NCI-H446 treated with DMSO at 0.1 percent for 48 hours (cell line): ENCODE measurements around the gene OR51L1.
"Not testable (repeated sequence)": the region's sequence is repeated elsewhere in the genome, so short reads cannot be mapped to it uniquely, and the experiment has no call there.

ENCODE experiments used
- DNase-seq: peaks from one replicate; lab custom pipeline; 2025; lab: John Stamatoyannopoulos, UW

OR51L1 gene, protein sequence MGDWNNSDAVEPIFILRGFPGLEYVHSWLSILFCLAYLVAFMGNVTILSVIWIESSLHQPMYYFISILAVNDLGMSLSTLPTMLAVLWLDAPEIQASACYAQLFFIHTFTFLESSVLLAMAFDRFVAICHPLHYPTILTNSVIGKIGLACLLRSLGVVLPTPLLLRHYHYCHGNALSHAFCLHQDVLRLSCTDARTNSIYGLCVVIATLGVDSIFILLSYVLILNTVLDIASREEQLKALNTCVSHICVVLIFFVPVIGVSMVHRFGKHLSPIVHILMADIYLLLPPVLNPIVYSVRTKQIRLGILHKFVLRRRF

DNA sequence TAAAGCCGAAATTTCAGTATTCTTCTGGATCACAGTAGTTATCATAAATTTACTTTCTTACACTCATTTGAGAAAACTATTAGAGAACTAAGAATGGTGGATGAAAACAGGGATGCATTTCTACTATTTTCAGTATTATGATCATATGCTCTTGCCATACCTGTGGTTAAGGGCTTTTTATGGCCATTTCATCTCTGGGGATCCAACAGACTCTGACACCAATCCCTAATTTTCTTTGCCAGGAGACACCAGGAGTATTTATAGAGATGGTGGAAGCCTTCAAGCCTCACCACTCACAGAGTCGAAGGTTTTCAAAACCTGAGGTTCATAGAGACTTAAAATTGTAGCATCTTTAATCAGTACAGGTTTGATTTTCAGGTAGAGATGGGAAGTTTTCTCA, at the start of gene OR51L1:
Gene OR51L1 (plus strand): TSS at position 301 of the 400 bp plus-strand sequence. CDS start 4,132 bp downstream, outside the sequence.
- DNase-seq = no peak

DNA sequence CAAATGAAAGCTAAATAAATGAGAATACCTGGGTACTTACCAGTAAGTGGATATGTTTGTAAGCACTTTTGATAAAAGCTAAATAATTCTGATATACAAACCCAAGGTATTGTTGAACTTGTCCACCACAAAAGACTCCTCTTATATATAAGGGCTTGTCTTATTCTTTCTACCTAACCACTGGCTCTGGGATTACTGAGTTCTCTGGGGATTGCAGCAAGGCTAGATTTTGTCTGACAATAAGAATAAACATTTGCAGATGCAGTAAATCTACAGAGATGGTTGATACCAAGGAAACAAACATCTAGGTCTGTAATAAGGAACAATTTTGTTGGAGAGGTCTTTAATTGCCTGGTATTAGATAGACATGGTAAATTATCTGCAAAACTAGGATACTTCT, 47.1 kb upstream of the OR51L1 start, which contains the start of gene OR51A4:
Gene OR51A4 (minus strand): TSS at position 101 of the 400 bp plus-strand sequence. CDS start 505 bp downstream, outside the sequence.
- no peak for DNase-seq

DNA sequence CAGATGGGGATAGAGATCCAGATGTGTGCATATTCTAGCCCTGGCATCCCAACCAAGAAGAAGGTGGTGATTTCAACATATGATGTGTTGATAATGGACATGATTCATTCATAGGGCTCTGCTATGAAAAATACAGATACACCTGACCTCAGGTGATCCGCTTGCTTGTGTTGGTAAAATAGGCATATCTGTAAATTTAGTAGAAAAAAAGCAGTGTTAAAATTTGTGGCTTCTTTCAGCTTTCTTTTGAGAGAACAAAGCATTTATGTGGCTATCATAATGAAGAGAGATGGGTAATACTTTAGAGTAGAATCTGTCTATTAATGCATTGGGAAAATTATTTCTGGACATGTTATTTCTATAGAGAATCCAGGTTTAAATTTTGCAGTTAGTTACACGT, 39.0 kb upstream of the OR51L1 start, which contains the start of gene OR51A2:
Gene OR51A2 (minus strand): TSS at position 101 of the 400 bp plus-strand sequence. CDS start 0 bp downstream, at position 101.
- DNase-seq = not testable (repeated sequence)

DNA sequence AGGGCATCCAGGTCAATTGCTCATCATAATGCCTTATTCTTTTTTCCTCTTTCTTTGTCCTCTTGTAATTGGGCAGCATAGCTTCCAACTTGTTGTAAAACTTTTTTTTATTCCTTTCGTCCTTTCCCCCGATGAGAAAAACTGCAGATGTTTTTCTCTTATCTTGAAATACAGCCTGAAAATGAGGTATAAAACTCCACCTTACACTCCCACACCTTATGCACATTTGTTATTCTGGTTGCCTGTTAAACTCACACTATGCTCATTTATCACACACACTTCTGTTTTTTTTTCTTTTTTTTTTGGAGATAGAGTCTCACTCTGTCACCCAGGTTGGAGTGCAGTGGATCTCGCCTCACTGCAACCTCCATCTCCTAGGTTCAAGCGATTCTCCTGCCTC, 37.3 kb upstream of the OR51L1 start:
- DNase-seq = no peak

DNA sequence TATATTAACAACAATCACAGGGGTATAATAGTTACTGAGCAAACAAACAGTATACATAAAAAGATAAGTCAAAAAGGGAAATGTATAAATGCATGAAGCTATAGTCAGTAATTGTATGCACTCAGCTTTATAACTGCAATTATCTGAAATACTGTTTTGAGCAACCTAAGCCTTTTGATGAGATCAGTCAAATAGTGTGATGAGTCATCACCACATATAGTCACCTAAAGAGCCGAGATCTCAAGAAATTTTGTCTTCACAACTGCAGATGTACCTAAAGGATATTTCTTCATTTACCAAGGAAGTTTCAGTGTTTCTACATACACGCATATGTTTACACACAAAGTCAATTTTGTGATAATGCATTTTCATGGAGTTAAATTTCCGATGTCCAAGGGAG, 33.8 kb upstream of the OR51L1 start:
- DNase-seq = no peak

DNA sequence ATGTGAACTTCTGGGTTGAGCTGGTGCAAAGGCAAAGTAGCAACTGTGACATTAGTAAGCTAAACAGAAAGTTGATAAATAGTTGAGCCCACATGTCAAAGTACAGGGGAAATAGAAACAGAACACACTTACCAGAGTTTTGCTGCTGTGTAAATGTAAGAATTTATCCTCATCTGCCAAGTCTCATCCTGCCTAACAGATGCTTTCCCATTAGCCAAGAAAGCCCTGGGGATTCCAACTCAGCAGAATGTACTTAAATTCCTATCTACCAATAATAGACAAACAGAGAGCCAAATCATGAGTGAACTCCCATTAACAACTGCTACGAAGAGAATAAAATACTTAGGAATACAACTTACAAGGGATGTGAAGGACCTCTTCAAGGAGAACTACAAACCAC, 31.8 kb upstream of the OR51L1 start:
- no peak for DNase-seq

DNA sequence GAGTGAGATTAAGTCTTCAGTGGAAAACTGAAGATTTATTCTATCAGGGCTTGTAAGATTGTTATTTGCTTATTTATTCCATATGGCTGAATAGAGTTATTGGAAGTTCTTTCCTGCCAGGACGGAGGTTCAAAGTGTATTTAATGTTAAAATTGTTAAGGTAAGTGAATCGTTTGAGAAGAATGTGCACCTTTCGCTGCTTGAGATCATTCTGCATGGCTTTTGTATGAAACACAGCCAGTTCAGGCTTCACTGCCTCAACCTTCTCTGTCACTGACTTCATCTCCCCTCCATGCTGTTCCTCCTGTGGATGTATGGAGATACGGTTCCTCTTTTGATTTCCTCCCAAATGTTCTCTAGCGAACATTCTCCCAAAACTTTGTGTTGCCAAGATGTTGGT, 19.2 kb upstream of the OR51L1 start:
- no peak for DNase-seq

DNA sequence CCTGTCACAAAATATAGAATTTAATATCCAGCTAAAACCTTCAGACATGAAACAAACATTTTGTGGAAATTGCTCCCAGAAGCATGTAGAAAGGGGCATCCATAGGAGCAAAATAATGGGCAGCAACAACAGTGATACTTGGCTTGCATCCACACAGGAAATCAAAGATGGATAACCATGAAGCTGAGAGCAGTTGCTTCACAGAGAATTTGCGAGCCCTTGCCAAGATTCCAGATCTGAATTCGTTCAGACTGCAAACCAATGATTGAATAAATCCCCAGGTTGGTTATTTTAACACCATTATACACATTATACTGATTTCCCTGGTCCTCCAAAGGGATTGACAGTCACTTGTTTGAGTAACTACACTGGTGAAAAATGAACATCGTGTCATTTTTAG, 15.6 kb upstream of the OR51L1 start:
- DNase-seq = no peak

DNA sequence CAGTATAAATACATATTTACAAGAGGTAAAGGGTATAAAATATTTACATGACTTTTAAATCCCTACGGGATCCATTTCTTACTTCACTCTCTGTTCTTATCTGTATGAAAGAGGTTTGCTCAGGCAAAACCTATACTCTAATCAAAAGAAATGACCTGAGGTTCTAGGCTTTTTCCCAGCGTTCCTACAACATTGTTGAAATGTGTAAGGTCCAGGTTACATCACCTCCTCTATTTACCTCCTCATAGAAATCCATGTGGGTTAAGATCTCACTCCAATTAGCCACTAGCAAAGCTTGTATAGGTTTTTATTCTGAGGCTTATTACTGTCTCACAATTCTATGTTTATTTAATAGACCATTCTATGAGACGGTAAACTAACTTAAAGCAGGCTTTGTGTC, 12.0 kb upstream of the OR51L1 start:
- DNase-seq = no peak

DNA sequence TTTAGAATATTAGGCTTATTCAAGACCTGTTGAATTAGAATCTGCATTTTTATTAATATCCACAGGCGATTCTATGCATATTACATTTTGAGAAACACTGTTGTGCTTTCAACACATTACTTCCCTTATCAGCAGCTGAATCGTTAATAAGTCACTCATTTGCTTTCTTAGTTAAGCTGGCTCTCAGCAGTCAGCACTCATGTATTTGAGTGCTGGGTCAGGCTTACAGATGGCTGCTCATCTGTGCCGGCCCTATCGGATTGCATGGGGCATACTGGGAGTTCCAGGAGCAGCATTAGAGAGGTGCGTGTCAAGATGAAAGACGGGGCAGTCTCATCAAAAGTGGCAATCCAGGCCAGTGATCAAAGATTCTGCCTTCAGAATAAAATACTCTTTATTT, 10.8 kb upstream of the OR51L1 start:
- DNase-seq = no peak

DNA sequence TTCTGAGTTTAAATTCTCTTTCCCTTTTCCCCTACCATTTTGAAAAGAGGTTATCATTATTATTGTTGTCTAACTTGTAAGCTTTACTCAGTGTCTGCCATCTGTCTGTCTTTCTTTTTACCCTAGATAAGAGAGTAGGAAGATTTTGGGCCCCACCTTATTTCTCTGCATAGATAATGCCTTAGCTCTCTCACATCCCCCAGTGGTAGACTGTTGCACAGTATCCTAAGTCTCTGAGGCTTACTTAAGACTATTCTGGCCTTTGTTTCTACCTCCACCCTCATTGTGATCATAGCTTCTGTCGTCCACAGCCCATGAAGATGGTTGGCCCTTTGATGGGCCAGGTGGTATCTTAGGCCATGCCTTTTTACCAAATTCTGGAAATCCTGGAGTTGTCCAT, 3.6 kb upstream of the OR51L1 start:
- DNase-seq = no peak

DNA sequence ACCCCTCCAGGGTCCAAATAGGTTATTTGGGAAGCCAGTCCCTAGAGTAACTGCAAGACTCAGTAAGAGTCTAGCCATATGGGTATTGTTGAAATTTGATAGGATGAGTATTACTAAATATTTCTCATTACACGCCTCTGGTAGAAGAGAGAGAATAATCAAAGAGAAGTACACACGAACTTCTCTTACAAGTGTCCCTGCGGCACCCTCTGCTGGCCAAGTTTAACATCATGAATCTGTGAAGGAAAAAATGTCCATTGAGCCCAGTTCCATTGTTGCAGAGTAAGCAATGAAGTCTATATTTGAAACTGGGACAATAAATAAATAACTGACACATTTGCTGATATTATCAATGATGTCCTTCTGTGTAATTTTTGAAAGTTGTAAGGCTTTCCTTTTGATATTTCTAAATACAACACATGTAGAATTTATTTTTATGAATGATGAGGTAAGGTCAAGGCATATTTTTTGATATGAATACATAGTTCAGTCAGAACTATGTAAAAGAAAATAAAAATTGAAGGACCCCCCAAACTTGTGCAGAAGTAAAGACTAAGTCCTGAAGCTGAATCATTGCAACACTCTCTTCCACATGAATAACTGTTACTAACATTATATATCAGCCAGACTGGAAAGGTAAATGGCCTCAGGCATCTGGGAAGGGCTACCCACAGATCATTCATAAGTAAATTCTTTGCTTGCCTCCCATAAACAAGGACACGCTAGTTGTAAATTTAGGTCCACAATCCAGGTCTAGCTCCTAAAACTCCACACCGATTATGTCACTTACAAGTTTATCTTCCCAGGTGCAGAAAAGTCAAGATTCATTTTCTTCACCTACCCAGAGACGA, 10.0 kb downstream of the OR51L1 start:
- DNase-seq = no peak

DNA sequence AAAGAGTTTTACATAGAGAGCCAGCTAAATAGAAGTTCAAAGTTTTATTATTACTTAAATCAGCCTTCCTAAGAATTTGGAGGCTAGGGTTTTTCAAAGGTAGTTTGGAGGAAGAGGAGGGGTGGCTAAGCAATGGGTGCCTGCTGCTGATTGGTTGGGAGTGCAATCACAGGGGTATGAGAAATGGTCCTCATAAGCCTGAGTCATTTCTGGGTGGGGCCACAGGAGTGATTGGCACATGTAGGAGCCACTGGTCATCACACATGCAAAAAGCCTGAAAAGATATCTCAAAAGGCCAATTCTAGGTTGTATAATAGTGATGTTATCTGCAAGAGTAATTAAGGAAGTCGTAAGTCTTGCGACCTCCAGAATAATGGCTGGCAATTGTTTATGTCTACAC, 12.9 kb downstream of the OR51L1 start:
- DNase-seq = no peak

DNA sequence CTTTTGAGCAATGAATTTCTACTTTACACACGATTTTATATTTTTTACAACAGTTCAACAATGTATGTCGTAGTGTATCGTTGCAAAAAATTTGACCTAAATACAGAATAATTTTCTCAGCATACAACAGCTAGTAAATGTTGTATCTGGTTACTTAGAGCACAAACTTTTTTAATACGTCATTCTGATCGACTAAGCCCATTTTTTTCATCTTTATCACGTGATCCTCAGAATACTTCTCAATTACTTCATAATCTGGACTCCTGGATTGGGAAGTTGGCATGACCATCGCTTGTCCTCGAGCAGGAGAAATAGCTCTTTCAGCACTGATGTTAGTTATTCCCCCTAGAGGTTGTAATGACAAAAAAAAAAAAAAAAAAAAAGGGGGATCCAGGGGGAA, 16.6 kb downstream of the OR51L1 start:
- no peak for DNase-seq

DNA sequence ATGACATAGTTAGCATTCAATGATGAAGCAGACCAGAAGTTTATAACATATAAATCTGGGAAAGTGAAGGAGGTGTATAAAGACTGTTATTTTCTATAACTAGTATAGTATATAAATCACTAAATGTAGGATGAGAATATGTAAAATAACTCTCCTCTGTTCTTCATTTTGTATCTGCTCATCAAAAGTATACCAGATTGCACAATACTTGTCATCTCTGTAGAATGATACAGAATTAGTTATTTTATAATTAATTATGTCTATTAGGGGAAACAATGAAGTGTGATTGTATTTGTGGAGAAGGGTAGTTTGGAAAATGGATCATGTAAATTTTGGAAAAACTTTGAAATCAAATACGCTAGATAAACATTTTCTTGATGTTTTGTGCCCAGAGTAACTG, 18.4 kb downstream of the OR51L1 start:
- DNase-seq = no peak

DNA sequence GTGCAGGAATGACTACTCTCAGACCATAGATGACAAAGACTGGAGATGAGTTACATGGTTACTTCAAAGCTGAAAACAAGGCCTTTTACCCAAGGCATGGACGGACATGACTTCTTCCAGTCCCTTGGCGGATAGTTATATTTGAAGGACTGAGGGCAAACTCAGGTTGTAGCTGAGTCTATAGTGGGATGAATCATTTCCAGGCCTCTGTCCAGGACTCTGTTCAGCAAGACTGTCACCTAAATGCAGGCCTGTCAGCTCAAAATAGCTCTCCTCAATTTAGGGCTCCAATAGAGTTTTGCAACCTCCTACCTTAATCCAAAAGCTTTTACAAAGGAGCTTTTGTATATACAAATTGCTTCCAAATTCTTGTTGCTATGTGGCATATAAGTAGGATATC, 27.3 kb downstream of the OR51L1 start:
- DNase-seq = no peak

DNA sequence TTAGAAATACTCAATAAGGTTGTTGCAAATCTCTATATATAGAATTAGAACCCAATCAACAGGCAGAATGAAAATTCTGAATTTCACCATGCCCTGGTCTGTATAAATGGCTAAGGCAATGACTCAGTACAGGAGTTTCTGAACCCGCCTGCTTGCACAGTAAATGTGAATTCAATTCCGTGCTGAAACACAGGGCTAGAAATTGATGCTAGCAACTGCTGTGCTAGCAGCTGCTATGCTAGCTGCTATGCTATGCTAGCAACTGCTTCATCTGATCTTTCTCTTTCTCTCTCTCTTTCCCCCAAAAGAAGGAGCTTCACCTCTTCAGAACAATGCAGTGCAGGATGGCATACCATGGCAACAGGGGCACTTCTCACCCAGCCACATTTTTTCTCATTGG, 42.0 kb downstream of the OR51L1 start:
- no peak for DNase-seq

DNA sequence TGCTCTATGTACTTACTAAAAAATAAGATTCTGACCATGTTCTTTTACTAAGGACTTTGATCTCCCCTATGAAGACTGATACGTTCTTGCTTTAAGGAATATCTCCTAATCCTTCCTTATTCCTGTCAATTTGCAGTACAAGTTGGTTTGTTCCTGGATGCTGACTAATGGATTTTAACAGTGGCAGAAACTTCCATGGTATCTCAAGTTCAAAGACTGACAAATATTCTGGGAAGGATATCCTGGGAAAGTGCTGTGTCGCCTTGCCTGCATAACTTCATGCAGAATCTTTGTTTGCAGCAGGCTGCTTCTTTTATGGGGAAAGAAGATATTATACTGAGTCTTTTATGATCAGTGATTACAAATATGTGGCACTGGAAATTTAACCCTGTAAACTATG, 43.3 kb downstream of the OR51L1 start:
- DNase-seq = no peak

DNA sequence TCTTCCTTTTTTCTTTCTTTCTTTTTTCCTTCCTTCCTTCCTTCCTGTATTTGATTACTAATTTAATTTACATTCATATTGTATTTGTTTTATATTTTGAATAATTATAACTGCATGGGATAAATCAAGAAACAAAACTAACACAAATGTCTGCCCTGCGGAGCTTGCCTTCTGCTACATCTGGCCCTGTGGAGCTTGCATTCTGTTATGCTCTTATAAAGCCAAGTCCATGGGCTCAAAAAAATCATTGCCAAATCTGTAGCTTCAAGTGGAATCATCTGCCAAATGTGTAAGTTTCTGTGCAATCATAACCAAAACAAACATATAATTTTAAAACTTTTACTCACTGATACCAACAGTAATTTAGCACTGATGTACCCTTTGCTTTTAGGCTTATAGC, 43.7 kb downstream of the OR51L1 start:
- DNase-seq = peak; percentile 6

DNA sequence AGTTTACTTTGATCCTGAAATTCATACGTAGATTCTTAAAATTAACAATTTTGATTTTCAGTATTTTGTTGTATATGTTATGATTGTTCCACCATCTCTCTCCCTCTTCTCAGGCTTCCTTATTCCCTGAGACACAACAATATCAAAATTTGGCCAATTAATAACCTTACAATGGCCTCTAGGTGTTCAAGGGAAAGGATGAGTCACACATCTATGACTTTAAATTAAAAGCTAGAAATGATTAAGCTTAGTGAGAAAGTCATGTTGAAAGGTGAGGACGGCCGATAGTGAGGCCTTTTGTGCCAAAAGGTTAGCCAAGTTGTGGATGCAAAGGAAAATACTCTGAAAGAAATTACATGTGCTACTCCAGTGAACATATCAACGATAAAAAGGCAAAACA, 46.2 kb downstream of the OR51L1 start:
- no peak for DNase-seq

DNA sequence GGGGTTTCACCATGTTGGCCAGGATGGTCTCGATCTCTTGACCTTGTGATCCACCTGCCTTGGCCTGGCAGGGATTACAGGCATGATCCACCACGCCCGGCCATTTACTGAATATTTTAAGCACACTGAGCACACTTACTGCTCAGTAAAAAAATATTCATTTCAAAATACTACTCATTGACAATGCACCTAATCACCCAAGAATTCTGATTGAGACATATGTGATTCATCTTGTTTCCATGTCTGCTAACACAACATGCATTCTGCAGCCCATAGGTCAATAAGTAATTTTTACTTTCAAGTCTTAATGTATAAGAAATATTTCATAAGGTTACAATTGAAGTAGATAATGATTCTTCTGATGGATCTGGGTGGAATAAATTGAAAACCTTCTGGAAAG, 47.4 kb downstream of the OR51L1 start:
- no peak for DNase-seq

DNA sequence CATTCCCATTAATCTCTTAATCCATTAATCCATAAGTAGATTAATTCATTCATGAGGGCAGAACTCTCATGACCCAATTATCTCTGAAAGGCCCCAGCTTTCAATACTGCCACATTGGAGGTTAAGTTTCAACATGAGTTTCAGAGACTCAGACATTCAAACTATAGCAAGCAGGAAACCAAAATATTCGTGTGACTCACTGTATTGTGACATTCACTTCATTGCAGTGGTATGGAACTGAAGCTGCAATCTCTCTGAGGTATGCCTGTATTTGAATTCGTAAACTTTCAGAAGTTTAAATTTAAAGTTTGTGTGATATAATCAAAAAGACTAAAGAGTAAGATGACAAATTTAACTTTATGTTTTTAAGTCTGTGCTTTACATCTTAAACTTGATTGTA, 48.7 kb downstream of the OR51L1 start:
- DNase-seq = no peak

DNA sequence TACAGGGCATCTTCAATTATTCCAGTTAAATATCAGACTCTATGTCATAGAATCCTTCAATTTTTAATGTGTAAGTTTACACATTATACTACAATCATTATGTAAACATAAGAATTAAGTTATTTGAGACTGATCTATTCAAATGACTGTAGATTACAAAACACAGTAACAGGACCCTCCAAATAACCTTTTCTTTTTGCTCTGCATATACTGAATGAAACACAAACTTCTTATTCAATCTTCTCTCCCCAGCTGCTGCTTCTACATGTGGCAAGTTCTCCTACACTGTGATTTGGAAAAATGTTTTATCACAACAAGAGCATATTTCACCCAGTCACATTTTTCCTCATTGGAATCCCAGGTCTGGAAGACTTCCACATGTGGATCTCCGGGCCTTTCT, 51.6 kb downstream of the OR51L1 start, which contains the start of gene OR52J3:
Gene OR52J3 (plus strand): TSS at position 301 of the 400 bp plus-strand sequence. CDS start 0 bp downstream, at position 301.
- DNase-seq = no peak
